HS-27A (cell line): ENCODE measurements around the gene MEOX1.

Experiments
- DNase-seq: peaks from one replicate; pipeline ENCODE4 v3.0.0-alpha.2; 2012; ENCODE audit warnings: low read depth, missing footprints

Gene MEOX1

GRCh38 chr17:43655693-43656255 lies 5.9 kb downstream of the MEOX1 start:
- DNase-seq, result no peak

GRCh38 chr17:43652124-43652480 lies 9.6 kb downstream of the MEOX1 start:
- no peak for DNase-seq

DNA sequence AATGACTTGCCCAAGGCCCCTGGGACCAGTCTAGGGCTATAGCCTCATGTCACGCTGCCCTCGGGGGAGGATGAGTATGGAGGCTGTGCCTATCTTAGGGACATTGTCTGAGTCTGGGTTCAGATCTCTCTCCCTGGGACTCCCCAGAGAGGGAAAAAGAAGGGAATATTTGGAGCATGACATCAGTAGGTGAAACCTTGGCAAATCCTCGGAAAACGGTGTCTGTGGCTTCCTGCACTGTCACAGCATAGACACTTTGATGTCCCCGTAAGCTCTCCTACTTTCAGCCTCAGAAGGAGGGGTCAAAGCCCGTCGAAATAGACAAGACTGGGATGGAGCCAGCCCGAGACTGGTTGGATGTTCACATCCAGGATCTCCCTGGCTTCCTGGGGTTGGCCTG lies 11.3 kb downstream of the MEOX1 start:
- no peak for DNase-seq

- DNase-seq, result no peak
Measured at GRCh38 chr17:43648916-43649315, 12.8 kb downstream of the MEOX1 start.

GRCh38 chr17:43645765-43646481 lies 15.8 kb downstream of the MEOX1 start:
- no peak for DNase-seq

- DNase-seq, result no peak
Measured at GRCh38 chr17:43645450-43645764, 16.3 kb downstream of the MEOX1 start.

DNA sequence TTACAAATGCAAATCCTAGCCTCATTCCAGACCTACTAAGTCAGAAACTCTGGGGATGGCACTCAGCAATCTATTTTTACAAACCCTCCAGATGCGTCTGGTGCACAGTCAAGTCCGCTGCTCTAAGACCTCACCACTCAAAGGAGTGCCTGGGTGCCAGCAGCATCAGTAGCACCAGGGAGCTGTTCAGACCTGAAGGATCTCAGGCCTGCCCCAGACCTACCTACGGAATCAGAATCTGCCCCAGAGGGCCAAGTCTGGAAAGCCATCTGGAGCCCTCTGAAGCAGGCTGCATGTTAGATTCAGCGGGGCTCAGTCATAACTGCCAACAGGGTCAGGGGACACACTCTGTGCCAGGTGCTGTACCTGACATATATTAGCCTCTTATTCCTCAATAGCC lies 17.6 kb downstream of the MEOX1 start:
- no peak for DNase-seq

DNA sequence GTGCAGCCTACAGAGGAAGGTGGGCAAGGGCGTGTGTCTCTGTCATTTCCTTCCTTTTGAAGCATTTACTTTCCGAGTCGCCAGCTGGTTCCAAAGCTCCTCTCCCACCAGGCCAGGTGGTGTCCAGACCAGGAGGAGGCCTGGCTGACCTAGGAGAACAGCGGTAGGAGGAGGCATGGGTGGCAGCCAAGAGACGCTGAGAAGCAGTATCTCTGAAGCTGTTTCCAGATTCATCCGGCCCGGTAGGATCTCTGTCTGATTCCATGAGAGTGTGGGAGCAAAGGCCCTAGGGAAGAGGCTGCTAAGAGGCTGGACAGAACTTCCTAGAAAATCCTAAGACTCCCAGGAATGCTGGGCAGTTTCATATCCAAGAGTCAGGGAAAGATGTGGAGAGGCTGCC lies 20.3 kb downstream of the MEOX1 start:
- no peak for DNase-seq

DNA sequence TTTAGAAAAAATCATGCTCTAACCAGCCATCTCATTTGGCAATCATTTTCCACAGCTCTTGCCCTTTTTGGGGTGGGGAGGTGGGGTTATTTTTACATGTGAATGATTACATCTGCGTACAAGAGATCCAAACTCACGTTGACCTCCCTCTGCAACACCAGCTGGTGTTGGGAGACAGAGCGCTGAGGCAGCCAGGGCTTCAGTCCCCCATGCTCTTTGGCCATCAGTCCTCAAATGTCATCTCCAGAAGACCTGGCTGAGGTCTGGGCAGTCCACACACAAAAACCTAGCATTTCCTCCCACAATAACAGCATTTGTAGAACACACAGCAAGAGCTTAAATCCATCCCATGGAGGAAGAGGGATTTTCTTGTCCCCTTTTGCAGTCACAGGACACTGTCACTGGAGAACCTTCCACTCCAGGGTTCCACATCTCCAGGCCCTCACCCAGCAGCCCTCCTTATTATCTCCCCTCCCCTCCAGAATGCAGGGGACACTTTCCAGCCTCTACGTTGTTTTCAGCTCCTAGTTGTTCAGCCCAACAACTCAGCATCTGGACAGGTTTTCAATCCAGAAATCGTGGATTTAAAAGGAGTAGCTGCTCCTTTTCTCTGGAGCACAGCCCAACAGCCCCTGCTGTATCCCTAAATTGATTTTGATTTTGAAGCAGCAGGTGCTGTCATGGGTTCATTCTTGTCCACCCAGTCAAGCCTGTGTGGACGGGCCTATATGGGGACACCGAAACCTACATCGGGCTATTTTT lies 21.1 kb downstream of the MEOX1 start:
- DNase-seq, result no peak

DNA sequence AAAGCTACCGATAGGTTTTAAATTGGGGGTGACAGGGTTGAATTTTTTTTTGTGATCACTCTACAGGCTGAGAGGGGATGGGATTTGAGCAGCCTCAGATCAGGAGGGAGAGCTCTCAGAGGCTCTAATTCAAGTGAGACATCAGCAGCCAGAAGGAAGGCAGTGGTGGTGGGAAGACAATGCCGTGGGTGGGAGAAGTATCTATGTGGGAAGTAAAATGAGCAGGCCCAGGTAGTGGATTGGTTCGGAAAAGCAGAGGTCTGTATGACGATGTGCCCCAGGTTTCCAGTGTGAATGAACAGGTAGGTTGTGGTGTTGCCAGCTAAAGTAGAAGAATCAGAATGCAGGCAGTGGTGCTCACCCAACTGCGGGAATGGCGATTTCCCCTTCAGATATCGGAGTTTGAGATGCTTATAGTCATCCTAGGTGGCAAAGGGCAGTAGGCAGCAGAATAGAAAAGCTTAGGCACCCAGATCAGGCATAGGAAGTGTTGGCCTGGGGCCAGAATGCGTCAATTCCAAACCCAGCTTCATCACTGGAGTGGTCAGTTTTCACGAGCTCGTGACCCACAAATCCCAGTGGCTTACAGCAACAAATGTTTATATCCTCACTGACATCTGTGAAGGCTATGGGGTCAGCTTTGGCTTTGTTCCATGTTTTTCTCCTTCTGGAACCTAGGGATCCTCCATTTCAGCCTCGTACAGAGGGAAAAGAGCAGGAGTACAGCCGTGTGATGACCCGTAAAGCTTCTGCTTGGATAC lies 24.0 kb downstream of the MEOX1 start:
- DNase-seq, result no peak

DNA sequence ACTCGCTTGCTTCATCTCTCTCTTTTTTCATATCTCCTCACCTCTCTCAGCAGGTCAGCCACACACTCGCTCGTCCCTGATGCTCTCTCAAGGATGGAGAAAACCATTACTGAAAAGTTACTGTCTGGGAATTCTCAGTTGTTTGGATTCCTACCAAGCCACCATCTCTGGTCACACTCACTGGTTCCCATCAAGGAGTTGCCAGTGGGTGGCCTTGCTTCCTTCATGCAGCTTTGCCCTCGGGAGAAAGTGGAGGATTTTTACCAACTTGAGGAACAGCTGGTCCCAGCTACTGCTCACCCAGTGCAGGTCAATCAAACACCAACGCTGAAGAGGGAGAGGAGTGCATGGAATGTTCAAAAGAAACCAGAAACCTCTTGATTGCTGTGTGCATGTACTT lies 25.3 kb downstream of the MEOX1 start:
- no peak for DNase-seq

- DNase-seq, result no peak
Measured at GRCh38 chr17:43634591-43635125, 27.1 kb downstream of the MEOX1 start.

GRCh38 chr17:43632221-43632620 lies 29.5 kb downstream of the MEOX1 start:
- DNase-seq, result no peak

DNA sequence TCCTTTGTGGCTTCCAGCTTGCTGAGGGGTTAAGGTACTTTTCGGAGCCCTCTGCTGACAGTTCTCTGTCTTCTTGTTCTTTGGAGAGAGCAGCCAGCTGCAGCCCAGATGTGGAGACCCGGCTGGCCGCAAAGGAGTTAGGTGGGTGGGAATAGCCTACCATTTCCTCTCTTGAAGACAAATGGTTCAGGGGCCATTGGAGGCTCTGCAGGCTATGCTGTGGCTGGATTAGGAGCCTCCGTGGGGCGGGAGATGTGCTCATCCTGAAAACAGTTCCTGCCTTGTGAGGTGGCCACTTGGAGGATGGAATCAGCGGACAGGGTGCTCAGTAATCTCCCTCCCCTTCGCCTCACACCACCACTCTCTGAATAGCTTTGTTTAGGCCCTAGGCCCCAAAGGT lies 30.3 kb downstream of the MEOX1 start:
- no peak for DNase-seq

DNA sequence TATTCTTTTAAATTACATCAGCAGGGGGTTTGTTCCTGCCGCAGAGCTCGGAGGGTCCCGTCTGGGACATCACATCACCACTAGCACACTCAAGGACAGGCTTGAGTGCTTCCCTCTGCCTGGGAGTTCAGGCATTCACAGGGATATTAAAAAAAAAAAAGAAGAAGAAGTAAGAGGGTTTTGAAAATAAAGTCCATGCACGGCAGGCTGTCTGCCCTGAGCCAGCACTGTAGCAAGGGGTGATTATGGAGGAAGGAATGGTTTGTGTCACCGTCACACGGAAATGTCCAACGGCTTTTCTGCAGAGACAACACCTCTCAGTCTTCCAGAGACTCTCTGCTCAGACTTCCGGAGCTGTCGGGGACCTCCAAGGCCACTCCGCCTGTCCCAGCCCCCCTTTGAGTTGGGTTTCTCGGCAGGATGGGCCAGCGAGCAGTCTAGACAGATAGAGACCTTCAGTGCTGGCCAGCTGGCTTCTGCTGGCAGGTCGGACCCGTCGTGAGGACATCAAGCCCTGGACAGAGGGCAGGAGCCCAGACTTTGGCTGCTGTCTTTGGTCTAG lies 33.6 kb downstream of the MEOX1 start:
- DNase-seq, result no peak

GRCh38 chr17:43627653-43628052 lies 34.1 kb downstream of the MEOX1 start:
- no peak for DNase-seq

DNA sequence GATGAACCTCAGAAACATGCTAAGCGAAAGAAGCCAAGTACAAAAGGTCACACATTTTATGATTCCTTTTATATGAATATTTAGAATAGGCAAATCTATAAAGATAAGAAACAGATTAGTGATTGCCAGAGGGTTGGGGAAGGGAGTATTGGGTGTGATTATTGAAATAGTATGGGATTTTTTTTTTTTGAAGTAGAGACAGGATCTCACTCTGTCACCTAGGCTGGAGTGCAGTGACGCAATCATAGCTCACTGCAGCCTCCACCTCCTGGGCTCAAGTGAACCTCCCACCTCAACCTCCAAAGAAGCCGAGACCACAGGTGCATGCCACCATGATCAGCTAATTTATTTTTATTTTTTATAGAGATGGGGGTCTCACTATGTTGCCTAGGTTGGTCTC lies 35.7 kb downstream of the MEOX1 start:
- no peak for DNase-seq

- no peak for DNase-seq
Measured at GRCh38 chr17:43625606-43626005, 36.1 kb downstream of the MEOX1 start.

DNA sequence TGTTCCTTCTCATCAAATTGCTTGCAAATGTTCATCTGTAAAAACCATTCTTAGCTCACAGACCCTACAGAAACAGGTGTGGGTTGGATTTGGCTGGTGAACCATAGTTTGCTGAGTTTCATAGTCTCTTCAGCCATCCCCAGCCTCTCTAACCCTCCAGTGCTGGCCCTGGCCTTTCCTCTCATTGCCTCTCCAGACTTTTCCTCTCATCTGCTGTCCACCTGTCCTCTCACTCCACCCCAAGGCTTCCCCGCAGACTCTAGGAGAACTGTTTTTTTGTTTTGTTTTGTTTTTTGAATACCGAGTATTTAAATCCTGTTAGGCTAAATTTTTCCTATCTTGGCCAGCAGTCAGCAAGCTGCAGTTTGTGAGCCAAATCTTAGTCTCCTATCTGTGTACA lies 41.1 kb downstream of the MEOX1 start:
- no peak for DNase-seq

DNA sequence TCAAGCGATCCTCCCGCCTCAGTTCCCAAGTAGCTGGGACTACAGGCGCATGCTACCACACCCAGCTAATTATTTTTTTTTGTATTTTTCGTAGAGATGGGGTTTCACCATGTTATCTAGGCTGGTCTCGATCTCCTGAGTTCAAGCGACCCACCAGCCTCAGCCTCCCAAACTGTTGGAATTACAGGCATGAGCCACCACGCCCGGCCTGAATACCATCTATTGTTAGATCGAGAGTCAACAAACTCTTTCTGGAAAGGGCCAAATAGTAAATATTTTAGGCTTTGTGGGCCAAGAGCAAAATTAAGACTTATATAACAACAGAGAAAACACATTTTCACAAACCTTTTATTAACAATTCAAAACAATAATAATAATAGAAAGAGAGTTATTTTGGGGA lies 41.6 kb downstream of the MEOX1 start:
- DNase-seq, result no peak

DNA sequence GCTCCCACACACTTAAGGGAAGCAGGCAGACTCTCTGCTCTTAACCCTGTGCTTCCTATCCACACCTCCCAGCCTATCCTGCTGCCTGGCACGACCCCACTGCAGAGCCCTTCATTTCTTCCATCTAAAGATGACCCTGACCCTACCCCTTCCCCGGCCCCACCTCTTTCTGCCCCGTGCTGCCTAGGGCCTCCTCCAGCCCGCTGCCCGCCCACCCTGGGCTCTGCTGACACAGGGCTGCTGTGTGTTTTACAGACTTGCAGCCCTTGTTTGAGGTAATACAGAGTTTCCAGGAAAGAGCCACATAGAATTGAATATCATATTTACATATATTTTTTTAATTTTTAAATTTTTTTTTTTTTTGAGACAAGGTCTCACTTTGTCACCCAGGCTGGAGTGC lies 42.0 kb downstream of the MEOX1 start:
- DNase-seq, result no peak

GRCh38 chr17:43618276-43618675 lies 43.4 kb downstream of the MEOX1 start:
- no peak for DNase-seq
